CD4-positive, alpha-beta T cell treated with Interleukin-2 at 100 ng/mL for 4 hours (primary cell): ENCODE data around the gene TM9SF2.

Source experiments
- DNase-seq: peaks from one replicate; pipeline ENCODE4 v3.0.0-alpha.2; 2020; ENCODE audit warnings: low spot score

TM9SF2 gene

GRCh38 chr13:99495466-99496183 is 5.6 kb upstream of the TM9SF2 start:
- peak; percentile 10 for DNase-seq

GRCh38 chr13:99496184-99497142 is 4.8 kb upstream of the TM9SF2 start:
- DNase-seq = peak; percentile 88

- DNase-seq = peak; percentile 97
Observed at GRCh38 chr13:99498171-99499161, 2.8 kb upstream of the TM9SF2 start.

GRCh38 chr13:99500839-99501183 is 461 bp upstream of the TM9SF2 start:
- DNase-seq = no peak

GRCh38 chr13:99501848-99502301 is 603 bp downstream of the TM9SF2 start:
- peak; percentile 28 for DNase-seq

GRCh38 chr13:99505814-99506269 is 4.6 kb downstream of the TM9SF2 start:
- DNase-seq = peak; percentile 16

- DNase-seq = no peak
Observed at GRCh38 chr13:99506634-99507033, 5.4 kb downstream of the TM9SF2 start.

- no peak for DNase-seq
Observed at GRCh38 chr13:99507054-99507453, 5.8 kb downstream of the TM9SF2 start.

- DNase-seq = no peak
Observed at GRCh38 chr13:99507551-99507950, 6.3 kb downstream of the TM9SF2 start.

GRCh38 chr13:99507986-99508385 is 6.7 kb downstream of the TM9SF2 start:
- DNase-seq = no peak

- DNase-seq = no peak
Observed at GRCh38 chr13:99509479-99509878, 8.2 kb downstream of the TM9SF2 start.

- no peak for DNase-seq
Observed at GRCh38 chr13:99514801-99515200, 13.5 kb downstream of the TM9SF2 start.

GRCh38 chr13:99516153-99516929 is 15.1 kb downstream of the TM9SF2 start:
- DNase-seq = no peak

- no peak for DNase-seq
Observed at GRCh38 chr13:99517577-99517976, 16.3 kb downstream of the TM9SF2 start.

GRCh38 chr13:99517984-99518383 is 16.7 kb downstream of the TM9SF2 start:
- DNase-seq = no peak

GRCh38 chr13:99522298-99522697 is 21.0 kb downstream of the TM9SF2 start:
- DNase-seq = no peak

- no peak for DNase-seq
Observed at GRCh38 chr13:99523838-99524237, 22.6 kb downstream of the TM9SF2 start.

GRCh38 chr13:99525967-99526366 is 24.7 kb downstream of the TM9SF2 start:
- DNase-seq = no peak

GRCh38 chr13:99526549-99526948 is 25.3 kb downstream of the TM9SF2 start:
- DNase-seq = no peak

- peak; percentile 21 for DNase-seq
Observed at GRCh38 chr13:99527301-99527700, 26.0 kb downstream of the TM9SF2 start.

GRCh38 chr13:99528547-99528946 is 27.3 kb downstream of the TM9SF2 start:
- peak; percentile 37 for DNase-seq
